ENCODE measurements around the gene TXN2. TPM values are rescaled to one million over a fixed set of nuclear protein-coding genes. Genes with fewer than 3 reads are reported as not detected.

TXN2 gene
- polyA plus RNA-seq, 1 experiment = 157 TPM

DNA sequence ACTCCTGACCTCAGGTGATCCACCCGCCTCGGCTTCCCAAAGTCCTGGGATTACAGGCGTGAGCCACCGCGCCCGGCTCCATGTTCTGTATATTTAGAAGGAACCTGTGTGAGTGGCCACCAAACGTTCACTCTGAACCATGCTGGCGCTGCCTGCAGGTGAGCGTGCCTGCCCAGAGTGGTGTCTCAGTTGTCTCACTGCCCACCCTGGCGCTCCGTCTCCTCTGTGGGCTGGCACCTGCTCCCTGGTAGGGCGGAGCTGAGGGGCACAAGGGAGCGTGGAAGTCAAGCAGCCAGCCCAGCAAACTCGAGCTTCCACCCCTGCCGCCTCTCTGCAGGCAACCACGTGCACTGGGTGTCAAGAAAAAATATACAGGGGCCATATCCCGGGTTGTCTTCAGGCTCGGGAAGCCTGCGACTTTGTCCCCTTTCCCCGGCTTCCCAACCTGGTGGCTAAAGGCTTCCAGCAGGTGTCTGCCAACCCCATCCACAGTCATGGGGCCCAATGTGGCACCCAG lies 16.7 kb downstream of the TXN2 start:
- TF ChIP-seq CTCF (IDR thresholded peaks at IDR 0.05; ENCODE audit: low read depth, low read length) = no peak
- ChIA-PET CTCF (no interaction called here), POLR2A (interaction anchor here (1.1 to 2.7 kb wide), 3 partner anchors 20 to 84 kb away, joined by 3 to 13 read pairs (median 4); no protein-coding TSS in a partner anchor)
- H3K27me3 ChIP-seq (ENCODE audit: control insufficient read depth, insufficient read depth, low read length) = no peaks in the 10 kb centered on the region
- peak overlapping the region; percentile 99 for H3K27ac ChIP-seq (ENCODE audit: low read depth, low read length)
- H3K9me3 ChIP-seq (ENCODE audit: control insufficient read depth, insufficient read depth, low read length) = peaks cover 5% of the 10 kb centered on the region; the same call in 1 of the 2 replicates
- no peak for DNase-seq (ENCODE audit: low read depth, low spot score)
- H3K4me3 ChIP-seq (ENCODE audit: low read depth, low read length) = no peak overlapping the region

GRCh38 chr22:36463783-36464184 lies 17.7 kb downstream of the TXN2 start:
- POLR2A ChIA-PET = interaction anchor here (0.6 to 1.2 kb wide), 3 partner anchors 24 to 103 kb away, joined by 3 read pairs; no protein-coding TSS in a partner anchor

DNA sequence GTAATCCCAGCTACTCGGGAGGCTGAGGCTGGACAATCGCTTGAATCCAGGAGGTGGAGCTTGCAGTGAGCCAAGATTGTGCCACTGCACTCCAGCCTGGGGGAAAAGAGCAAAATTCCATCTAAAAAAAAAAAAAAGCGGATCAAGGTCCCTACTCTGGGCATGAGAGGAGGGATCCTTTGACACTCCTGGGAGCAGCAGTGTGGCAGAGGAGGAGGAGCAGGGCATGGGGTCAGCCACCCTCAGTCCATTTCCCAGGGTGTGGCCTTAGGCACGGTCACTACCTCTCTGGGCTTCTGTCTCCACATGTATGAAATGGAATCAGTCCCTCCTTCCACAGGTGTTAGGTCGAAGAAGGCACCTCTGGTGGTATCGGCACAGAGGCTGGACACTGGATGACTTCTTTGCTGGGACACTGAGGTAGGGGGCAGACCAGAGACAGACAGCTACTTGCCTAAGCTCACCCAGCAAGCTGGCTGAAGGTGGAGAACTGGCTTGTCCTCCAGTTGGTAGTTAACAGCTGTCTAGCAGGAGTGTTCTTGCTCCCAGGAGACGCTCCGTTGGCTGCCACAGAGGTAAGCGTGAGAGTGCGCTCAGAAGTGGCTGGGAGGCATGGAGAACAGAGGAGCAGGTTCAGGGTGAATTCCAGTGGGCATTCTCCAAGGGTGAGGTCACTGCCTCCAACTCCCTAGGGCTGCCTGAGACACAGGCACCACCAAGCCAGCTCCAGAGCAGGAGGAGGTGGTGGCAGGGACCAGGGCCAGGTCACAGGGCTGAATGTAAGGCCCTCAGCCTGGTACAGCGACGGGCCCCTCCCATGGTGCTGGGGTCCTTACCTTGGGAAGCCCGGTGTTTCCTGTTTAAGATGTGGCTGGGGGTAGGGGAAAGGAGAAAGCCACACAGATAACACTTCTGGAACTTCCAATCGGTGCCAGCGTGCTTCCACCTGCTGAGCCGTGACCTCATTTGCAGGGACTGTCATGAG lies 19.5 kb downstream of the TXN2 start:
- DNase-seq (ENCODE audit: low read depth, low spot score) = peak; percentile 93
- no peak overlapping the region for H3K4me3 ChIP-seq (ENCODE audit: low read depth, low read length)
- no peak for TF ChIP-seq CTCF (IDR thresholded peaks at IDR 0.05; ENCODE audit: low read depth, low read length)
- ChIA-PET CTCF (no interaction called here), POLR2A (interaction anchor here (0.7 to 2.1 kb wide), 11 partner anchors 9 to 106 kb away, joined by 3 to 31 read pairs (median 3); partner anchors contain the start of gene MYH9)
- H3K27ac ChIP-seq (ENCODE audit: low read depth, low read length) = peak overlapping the region; percentile 89
- H3K27me3 ChIP-seq (ENCODE audit: control insufficient read depth, insufficient read depth, low read length) = no peaks in the 10 kb centered on the region
- H3K9me3 ChIP-seq (ENCODE audit: control insufficient read depth, insufficient read depth, low read length) = peaks cover 5% of the 10 kb centered on the region; the same call in 1 of the 2 replicates

More at GRCh38 chr22:36463783-36464184, 17.7 kb downstream of the TXN2 start:
- no peak for TF ChIP-seq CTCF (IDR thresholded peaks at IDR 0.05; ENCODE audit: low read depth, low read length)
- DNase-seq (ENCODE audit: low read depth, low spot score) = no peak
- CTCF ChIA-PET = no interaction called here
- H3K4me3 ChIP-seq (ENCODE audit: low read depth, low read length) = no peak overlapping the region
- H3K27me3 ChIP-seq (ENCODE audit: control insufficient read depth, insufficient read depth, low read length) = no peaks in the 10 kb centered on the region
- no peak overlapping the region for H3K27ac ChIP-seq (ENCODE audit: low read depth, low read length)
- peaks cover 5% of the 10 kb centered on the region; the same call in 1 of the 2 replicates for H3K9me3 ChIP-seq (ENCODE audit: control insufficient read depth, insufficient read depth, low read length)

DNA sequence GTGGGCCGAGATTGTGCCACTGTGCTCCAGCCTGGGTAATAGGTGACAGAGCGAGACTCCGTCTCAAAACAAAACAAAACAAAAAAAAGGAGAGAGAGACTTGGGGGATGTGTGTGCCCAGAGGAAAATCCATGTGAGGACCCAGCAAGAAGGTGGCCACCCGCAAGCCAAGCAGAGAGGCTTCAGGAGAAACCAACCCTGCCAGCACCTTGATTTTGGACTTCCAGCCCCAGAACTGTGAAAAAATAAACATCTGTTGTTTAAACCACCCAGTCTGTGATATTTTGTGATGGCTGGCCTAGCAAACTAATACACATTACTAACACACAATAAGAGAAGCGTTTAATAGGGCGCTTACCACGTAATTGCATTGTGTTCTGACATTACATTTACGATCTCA lies 21.2 kb downstream of the TXN2 start:
- no peak for TF ChIP-seq CTCF (IDR thresholded peaks at IDR 0.05; ENCODE audit: low read depth, low read length)
- Histone ChIP-seq H3K4me3 (ENCODE audit: low read depth, low read length) (no peak overlapping the region), H3K27me3 (ENCODE audit: control insufficient read depth, insufficient read depth, low read length) (no peaks in the 10 kb centered on the region), H3K27ac (ENCODE audit: low read depth, low read length) (no peak overlapping the region), H3K9me3 (ENCODE audit: control insufficient read depth, insufficient read depth, low read length) (peaks cover 5% of the 10 kb centered on the region; the same call in 1 of the 2 replicates)
- ChIA-PET POLR2A (no interaction called here), CTCF (no interaction called here)
- DNase-seq (ENCODE audit: low read depth, low spot score) = no peak
